ENCODE measurements around the gene TRIM2. TPM values are rescaled to one million over a fixed set of nuclear protein-coding genes. Genes with fewer than 3 reads are reported as not detected.
A peak's percentile ranks its signal among the peaks of the same experiment; 100 is the strongest.

The TRIM2 gene
- 100 to 1,000 TPM in 1 of 3 donors, 10 to 100 TPM in 2; 26.7 to 109 (median 52.4) TPM for total RNA-seq

- Histone ChIP-seq H3K9me3 (no peaks in the 10 kb centered on the region), H3K4me3 (peak within 1 kb of the TSS; percentile 11 to 47 (median 26)), H3K27me3 (no peaks in the 10 kb centered on the region), H3K27ac (peak within 1 kb of the TSS; percentile 33 to 34), H3K36me3 (no peaks in the 10 kb centered on the region), H3K4me1 (no peaks in the 10 kb centered on the region)
- intact Hi-C loops (cut with DNase I; ENCODE audit: low total_unique reads) = no loop called here
- no peak for DNase-seq (ENCODE audit: low spot score in 2 of 2)
- no peak for TF ChIP-seq CTCF (IDR thresholded peaks at IDR 0.05)
- TF ChIP-seq POLR2AphosphoS5 (IDR thresholded peaks at IDR 0.05) = no peak
- no peak for TF ChIP-seq POLR2A (IDR thresholded peaks at IDR 0.05)
Measured at GRCh38 chr4:153204247-153204671, at the start of gene TRIM2. TSS of gene TRIM2 (plus strand) at chr4:153204443. CDS start at chr4:153204531, 88 bp downstream.

GRCh38 chr4:153155686-153156085, 48.6 kb upstream of the TRIM2 start:
- no peaks in the 10 kb centered on the region for H3K36me3 ChIP-seq
- H3K4me3 ChIP-seq = no peak overlapping the region
- no peak overlapping the region for H3K27ac ChIP-seq
- no peaks in the 10 kb centered on the region for H3K9me3 ChIP-seq
- DNase-seq (ENCODE audit: low spot score in 2 of 2) = no peak
- no peaks in the 10 kb centered on the region for H3K4me1 ChIP-seq
- H3K27me3 ChIP-seq = no peaks in the 10 kb centered on the region
- no peak for TF ChIP-seq POLR2A (IDR thresholded peaks at IDR 0.05)
- TF ChIP-seq POLR2AphosphoS5 (IDR thresholded peaks at IDR 0.05) = no peak
- TF ChIP-seq CTCF (IDR thresholded peaks at IDR 0.05) = no peak
- intact Hi-C loops (cut with DNase I; ENCODE audit: low total_unique reads) = no loop called here

GRCh38 chr4:153156263-153156662, 48.0 kb upstream of the TRIM2 start:
- H3K9me3 ChIP-seq = no peaks in the 10 kb centered on the region
- H3K27ac ChIP-seq = no peak overlapping the region
- no peaks in the 10 kb centered on the region for H3K27me3 ChIP-seq
- intact Hi-C loops (cut with DNase I; ENCODE audit: low total_unique reads) = no loop called here
- H3K4me3 ChIP-seq = no peak overlapping the region
- H3K4me1 ChIP-seq = no peaks in the 10 kb centered on the region
- no peak for DNase-seq (ENCODE audit: low spot score in 2 of 2)
- TF ChIP-seq CTCF (IDR thresholded peaks at IDR 0.05) (no peak), POLR2AphosphoS5 (IDR thresholded peaks at IDR 0.05) (no peak), POLR2A (IDR thresholded peaks at IDR 0.05) (no peak)
- H3K36me3 ChIP-seq = no peaks in the 10 kb centered on the region

GRCh38 chr4:153156721-153157120, 47.5 kb upstream of the TRIM2 start:
- Histone ChIP-seq H3K4me1 (no peaks in the 10 kb centered on the region), H3K9me3 (no peaks in the 10 kb centered on the region), H3K4me3 (no peak overlapping the region), H3K27me3 (no peaks in the 10 kb centered on the region), H3K36me3 (no peaks in the 10 kb centered on the region), H3K27ac (no peak overlapping the region)
- TF ChIP-seq POLR2A (IDR thresholded peaks at IDR 0.05) (no peak), POLR2AphosphoS5 (IDR thresholded peaks at IDR 0.05) (no peak), CTCF (IDR thresholded peaks at IDR 0.05) (no peak)
- no peak for DNase-seq (ENCODE audit: low spot score in 2 of 2)
- intact Hi-C loops (cut with DNase I; ENCODE audit: low total_unique reads) = no loop called here

GRCh38 chr4:153159016-153159415, 45.2 kb upstream of the TRIM2 start:
- H3K36me3 ChIP-seq = no peaks in the 10 kb centered on the region
- DNase-seq (ENCODE audit: low spot score in 2 of 2) = no peak
- no peaks in the 10 kb centered on the region for H3K27me3 ChIP-seq
- no peak overlapping the region for H3K27ac ChIP-seq
- H3K4me1 ChIP-seq = no peaks in the 10 kb centered on the region
- no peak for TF ChIP-seq CTCF (IDR thresholded peaks at IDR 0.05)
- TF ChIP-seq POLR2A (IDR thresholded peaks at IDR 0.05) = no peak
- no peak for TF ChIP-seq POLR2AphosphoS5 (IDR thresholded peaks at IDR 0.05)
- intact Hi-C loops (cut with DNase I; ENCODE audit: low total_unique reads) = no loop called here
- H3K4me3 ChIP-seq = no peak overlapping the region
- no peaks in the 10 kb centered on the region for H3K9me3 ChIP-seq
